ENCODE results near the gene ADGRD2. TPM values are rescaled to one million over a fixed set of nuclear protein-coding genes. Genes with fewer than 3 reads are reported as not detected.

ADGRD2 gene
- total and polyA plus RNA-seq, 2 of the 13 experiments (the other 11 are each of a cell fraction or from before 2014, with no cell fraction given), result not detected

DNA sequence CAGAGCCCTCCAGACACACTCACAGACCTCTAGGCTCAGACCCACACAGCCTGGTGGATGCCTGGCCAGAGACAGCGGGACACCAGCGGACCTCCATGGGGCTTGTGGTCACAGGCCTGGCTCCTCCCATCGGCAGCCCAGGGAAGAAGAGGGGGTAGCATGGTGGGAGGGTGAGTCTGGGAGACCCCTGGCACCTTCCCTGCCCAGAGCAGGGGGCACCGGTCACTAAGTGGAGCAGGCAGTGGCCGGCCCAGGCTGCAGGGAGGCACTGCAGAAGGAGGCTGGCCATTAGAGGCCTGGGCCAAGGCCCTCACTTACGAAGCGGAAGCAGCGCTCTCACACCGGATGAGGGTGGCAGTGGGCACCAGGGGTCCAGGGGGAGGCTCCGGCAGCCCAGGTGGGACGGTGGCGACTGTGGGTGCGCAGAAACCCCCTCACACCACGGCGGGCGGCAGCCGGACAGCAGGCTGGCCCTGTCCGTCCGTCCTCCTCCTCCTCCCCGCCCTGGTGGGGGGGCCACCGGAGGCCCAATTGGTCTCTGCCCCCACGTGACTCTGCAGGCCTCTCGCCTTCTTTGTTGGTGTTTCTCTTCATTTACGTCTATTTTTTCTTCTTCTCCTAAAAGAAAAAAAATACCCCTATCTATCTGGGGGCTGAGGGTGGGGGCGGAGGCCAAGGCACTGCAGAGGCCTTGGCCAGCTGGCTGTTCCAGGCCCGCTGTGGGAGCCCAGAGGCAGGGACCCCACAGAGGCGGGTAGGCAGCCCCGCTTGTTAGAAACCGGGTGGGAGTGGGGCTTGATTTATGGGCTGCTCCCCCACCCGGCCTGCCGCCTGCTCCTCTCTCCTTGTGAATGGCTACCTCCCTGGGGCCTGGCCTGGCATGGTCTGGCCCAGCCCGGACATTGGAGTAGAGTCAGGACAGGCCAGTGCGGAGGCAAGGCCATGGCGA is 57.0 kb downstream of the ADGRD2 start, which contains the start of gene NR5A1 (continued):
- TF ChIP-seq ZBTB39 (CRISPR knock-in tag; IDR thresholded peaks at IDR 0.05) (no peak), HMG20A (CRISPR knock-in tag; IDR thresholded peaks at IDR 0.05; ENCODE audit: borderline replicate concordance) (no peak), ZNF136 (CRISPR knock-in tag; IDR thresholded peaks at IDR 0.05; ENCODE audit: low read depth) (peak; percentile 84; the same call in 1 of the 2 replicates), DZIP1 (CRISPR knock-in tag; IDR thresholded peaks at IDR 0.05) (no peak), ZNF567 (CRISPR knock-in tag; IDR thresholded peaks at IDR 0.05; ENCODE audit: borderline replicate concordance) (0 out of 2 replicates have a peak, but pooled peaks have one; percentile 34), PTBP1 (IDR thresholded peaks at IDR 0.05; ENCODE audit: low read depth, low read length, poor library complexity, severe bottlenecking) (no peak), ZNF576 (CRISPR knock-in tag; IDR thresholded peaks at IDR 0.05) (no peak), RORA (CRISPR knock-in tag; IDR thresholded peaks at IDR 0.05) (no peak), DPF2 (CRISPR knock-in tag; IDR thresholded peaks at IDR 0.05; ENCODE audit: borderline replicate concordance, low read depth) (no peak), DR1 (CRISPR knock-in tag; IDR thresholded peaks at IDR 0.05) (no peak; the same call in 1 of the 2 replicates), NFIC (IDR thresholded peaks at IDR 0.05; ENCODE audit: low read length) (no peak), ZNF235 (CRISPR knock-in tag; IDR thresholded peaks at IDR 0.05; ENCODE audit: borderline replicate concordance) (no peak), HIVEP1 (CRISPR knock-in tag; IDR thresholded peaks at IDR 0.05) (no peak; the same call in 1 of the 2 replicates), CEBPB (IDR thresholded peaks at IDR 0.05; ENCODE audit: borderline replicate concordance, low read depth, low read length) (no peak), TCF7 (IDR thresholded peaks at IDR 0.05; ENCODE audit: low read depth) (no peak), NR2F1 (CRISPR knock-in tag; IDR thresholded peaks at IDR 0.05) (no peak), FOXC1 (CRISPR knock-in tag; IDR thresholded peaks at IDR 0.05; ENCODE audit: borderline replicate concordance) (no peak), SALL2 (CRISPR knock-in tag; IDR thresholded peaks at IDR 0.05) (peak; percentile 49; the same call in 1 of the 2 replicates), SUZ12 (IDR thresholded peaks at IDR 0.05; ENCODE audit: low read depth, low read length) (no peak)
- TF ChIP-seq, protein P1, sequence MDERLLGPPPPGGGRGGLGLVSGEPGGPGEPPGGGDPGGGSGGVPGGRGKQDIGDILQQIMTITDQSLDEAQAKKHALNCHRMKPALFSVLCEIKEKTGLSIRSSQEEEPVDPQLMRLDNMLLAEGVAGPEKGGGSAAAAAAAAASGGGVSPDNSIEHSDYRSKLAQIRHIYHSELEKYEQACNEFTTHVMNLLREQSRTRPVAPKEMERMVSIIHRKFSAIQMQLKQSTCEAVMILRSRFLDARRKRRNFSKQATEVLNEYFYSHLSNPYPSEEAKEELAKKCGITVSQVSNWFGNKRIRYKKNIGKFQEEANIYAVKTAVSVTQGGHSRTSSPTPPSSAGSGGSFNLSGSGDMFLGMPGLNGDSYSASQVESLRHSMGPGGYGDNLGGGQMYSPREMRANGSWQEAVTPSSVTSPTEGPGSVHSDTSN (CRISPR knock-in tag; IDR thresholded peaks at IDR 0.05), result no peak
- TF ChIP-seq, protein P2, sequence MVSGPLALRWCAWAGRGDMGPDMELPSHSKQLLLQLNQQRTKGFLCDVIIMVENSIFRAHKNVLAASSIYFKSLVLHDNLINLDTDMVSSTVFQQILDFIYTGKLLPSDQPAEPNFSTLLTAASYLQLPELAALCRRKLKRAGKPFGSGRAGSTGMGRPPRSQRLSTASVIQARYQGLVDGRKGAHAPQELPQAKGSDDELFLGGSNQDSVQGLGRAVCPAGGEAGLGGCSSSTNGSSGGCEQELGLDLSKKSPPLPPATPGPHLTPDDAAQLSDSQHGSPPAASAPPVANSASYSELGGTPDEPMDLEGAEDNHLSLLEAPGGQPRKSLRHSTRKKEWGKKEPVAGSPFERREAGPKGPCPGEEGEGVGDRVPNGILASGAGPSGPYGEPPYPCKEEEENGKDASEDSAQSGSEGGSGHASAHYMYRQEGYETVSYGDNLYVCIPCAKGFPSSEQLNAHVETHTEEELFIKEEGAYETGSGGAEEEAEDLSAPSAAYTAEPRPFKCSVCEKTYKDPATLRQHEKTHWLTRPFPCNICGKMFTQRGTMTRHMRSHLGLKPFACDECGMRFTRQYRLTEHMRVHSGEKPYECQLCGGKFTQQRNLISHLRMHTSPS (CRISPR knock-in tag; IDR thresholded peaks at IDR 0.05; ENCODE audit: low read depth), result peak; percentile 74

Measured in HepG2 (cell line).